Activated B cell treated with CpG ODN at 0.5 μM for 24 hours (primary cell): ENCODE measurements around the gene TRPM5. TPM values are rescaled to one million over a fixed set of nuclear protein-coding genes. Genes with fewer than 3 reads are reported as not detected.

ENCODE experiments used
- ATAC-seq: fragments of 200-7000 bp; cut with Tn5 transposase; one replicate; pipeline ENCODE4 v1.10.0; 2021; ENCODE audit warnings: low read depth, mild to moderate bottlenecking, moderate library complexity
- CTCF ChIA-PET: fragments of 350-600 bp; sonication (Branson Sonifier 250); formaldehyde crosslinking; loops from one replicate; lab custom pipeline; 2021; ENCODE audit warnings: antibody characterized with exemption; lab: Charles Lee
- POLR2A ChIA-PET: fragments of 350-600 bp; sonication (Branson Sonifier 250); formaldehyde crosslinking; loops from one replicate; lab custom pipeline; 2021; ENCODE audit warnings: antibody characterized with exemption; lab: Charles Lee
- DNase-seq: peaks from one replicate; pipeline ENCODE4 v3.0.0; 2022
- H3K27ac Mint-ChIP-seq: one replicate; pipeline ENCODE4 v1.8.0; 2020; ENCODE audit warnings: mixed read lengths
- H3K27me3 Mint-ChIP-seq: one replicate; pipeline ENCODE4 v1.8.0; 2021; ENCODE audit warnings: mixed read lengths
- H3K36me3 Mint-ChIP-seq: one replicate; pipeline ENCODE4 v1.8.0; 2021; ENCODE audit warnings: low read depth, mixed read lengths
- H3K4me1 Mint-ChIP-seq: one replicate; pipeline ENCODE4 v1.8.0; 2021; ENCODE audit warnings: mixed read lengths
- H3K4me3 Mint-ChIP-seq: one replicate; pipeline ENCODE4 v1.8.0; 2020; ENCODE audit warnings: mild to moderate bottlenecking, mixed read lengths
- H3K9me3 Mint-ChIP-seq: one replicate; pipeline ENCODE4 v1.8.0; 2020; ENCODE audit warnings: mixed read lengths
- intact Hi-C: fragments of 100-400 bp; cut with micrococcal nuclease; formaldehyde crosslinking; loops from one replicate; pipeline ENCODE4 v1.15.1; 2024
- total RNA-seq: library from RNA; stranded (reverse); gene quantifications from 2 replicates; pipeline ENCODE4 v1.2.3, GENCODE V29; 2022
- TF ChIP-seq, protein P1 (sequence below): fragments of 200-600 bp; IDR thresholded peaks from one replicate; pipeline ENCODE4 v1.8.0; 2022; ENCODE audit warnings: antibody characterized with exemption, mild to moderate bottlenecking

Gene TRPM5
- total RNA-seq, 1 donor from 2014 or later, result not detected

DNA sequence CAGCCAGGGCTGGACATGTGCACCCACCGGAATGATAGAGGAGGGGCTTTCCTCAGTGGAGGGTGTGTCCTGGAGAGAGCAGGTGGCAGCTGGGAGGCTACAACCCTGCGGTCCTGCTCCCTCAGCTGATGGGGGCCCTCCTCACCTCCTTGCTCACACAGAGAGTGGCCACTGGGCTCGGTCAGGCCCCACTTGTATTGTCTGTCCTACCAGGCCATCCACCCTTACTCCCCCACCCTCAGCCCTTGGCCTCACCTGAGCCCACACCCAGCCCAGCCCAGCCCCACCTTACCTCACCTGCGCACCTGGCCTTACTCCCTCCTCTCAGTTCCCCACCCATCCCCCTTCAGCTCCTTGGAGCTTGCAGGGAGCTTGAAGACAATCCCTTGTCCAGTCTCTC is 3.1 kb downstream of the TRPM5 start:
- H3K27ac Mint-ChIP-seq, result no peak overlapping the region
- H3K4me1 Mint-ChIP-seq, result peaks cover 13% of the 10 kb centered on the region
- no peak for ATAC-seq
- ChIA-PET CTCF (interaction anchor here (1.2 to 1.3 kb wide), 2 partner anchors 20 to 92 kb away, joined by 3 to 4 read pairs; no protein-coding TSS in a partner anchor), POLR2A (interaction anchor here (2.1 kb wide), 1 partner anchor 85 kb away, joined by 5 read pairs; no protein-coding TSS in a partner anchor)
- TF ChIP-seq, protein P1, sequence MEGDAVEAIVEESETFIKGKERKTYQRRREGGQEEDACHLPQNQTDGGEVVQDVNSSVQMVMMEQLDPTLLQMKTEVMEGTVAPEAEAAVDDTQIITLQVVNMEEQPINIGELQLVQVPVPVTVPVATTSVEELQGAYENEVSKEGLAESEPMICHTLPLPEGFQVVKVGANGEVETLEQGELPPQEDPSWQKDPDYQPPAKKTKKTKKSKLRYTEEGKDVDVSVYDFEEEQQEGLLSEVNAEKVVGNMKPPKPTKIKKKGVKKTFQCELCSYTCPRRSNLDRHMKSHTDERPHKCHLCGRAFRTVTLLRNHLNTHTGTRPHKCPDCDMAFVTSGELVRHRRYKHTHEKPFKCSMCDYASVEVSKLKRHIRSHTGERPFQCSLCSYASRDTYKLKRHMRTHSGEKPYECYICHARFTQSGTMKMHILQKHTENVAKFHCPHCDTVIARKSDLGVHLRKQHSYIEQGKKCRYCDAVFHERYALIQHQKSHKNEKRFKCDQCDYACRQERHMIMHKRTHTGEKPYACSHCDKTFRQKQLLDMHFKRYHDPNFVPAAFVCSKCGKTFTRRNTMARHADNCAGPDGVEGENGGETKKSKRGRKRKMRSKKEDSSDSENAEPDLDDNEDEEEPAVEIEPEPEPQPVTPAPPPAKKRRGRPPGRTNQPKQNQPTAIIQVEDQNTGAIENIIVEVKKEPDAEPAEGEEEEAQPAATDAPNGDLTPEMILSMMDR, result no peak
- no peak overlapping the region for H3K4me3 Mint-ChIP-seq
- H3K27me3 Mint-ChIP-seq, result no peaks in the 10 kb centered on the region
- DNase-seq, result no peak
- no peaks in the 10 kb centered on the region for H3K36me3 Mint-ChIP-seq
- intact Hi-C loops, result loop anchor here (5.0 to 10.0 kb wide), 2 partner anchors 446 to 554 kb away; partner anchors contain the start of genes CDKN1C and NAP1L4
- H3K9me3 Mint-ChIP-seq, result peaks cover 3% of the 10 kb centered on the region

- H3K36me3 Mint-ChIP-seq, result no peaks in the 10 kb centered on the region
- DNase-seq, result peak; percentile 12
- ATAC-seq, result no peak
- CTCF ChIA-PET, result interaction anchor here (1.2 kb wide), 1 partner anchor 92 kb away, joined by 4 read pairs; no protein-coding TSS in a partner anchor
- no peak overlapping the region for H3K4me3 Mint-ChIP-seq
- intact Hi-C loops, result loop anchor here (5.0 to 10.0 kb wide), 2 partner anchors 447 to 554 kb away; partner anchors contain the start of genes CDKN1C and NAP1L4
- H3K27me3 Mint-ChIP-seq, result no peaks in the 10 kb centered on the region
- H3K4me1 Mint-ChIP-seq, result peaks cover 8% of the 10 kb centered on the region
- POLR2A ChIA-PET, result interaction anchor here (2.1 kb wide), 1 partner anchor 86 kb away, joined by 5 read pairs; no protein-coding TSS in a partner anchor
- no peak overlapping the region for H3K27ac Mint-ChIP-seq
- peaks cover 3% of the 10 kb centered on the region for H3K9me3 Mint-ChIP-seq
- TF ChIP-seq, protein P1, result no peak
These were observed 3.7 kb downstream of the TRPM5 start for GRCh38 chr11:2440646-2441045.

DNA sequence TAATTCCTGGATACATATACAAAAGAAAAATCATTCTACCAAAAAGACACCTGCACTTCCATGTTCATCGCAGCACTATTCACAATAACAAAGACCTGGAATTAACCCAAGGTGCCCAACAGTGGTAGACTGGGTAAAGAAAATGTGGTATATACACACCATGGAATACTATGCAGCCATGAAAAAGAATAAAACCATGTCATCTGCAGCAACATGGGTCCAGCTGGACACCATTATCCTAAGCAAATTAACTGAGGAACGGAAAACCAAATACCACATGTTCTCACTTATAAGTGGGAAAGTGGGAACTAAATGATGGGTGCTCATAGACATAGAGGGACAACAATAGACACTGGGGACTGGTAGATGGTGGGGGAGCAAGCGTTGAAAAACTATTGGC is 4.5 kb downstream of the TRPM5 start:
- CTCF ChIA-PET, result no interaction called here
- Mint-ChIP-seq H3K9me3 (peaks cover 3% of the 10 kb centered on the region), H3K27ac (no peak overlapping the region), H3K4me3 (no peak overlapping the region), H3K4me1 (peaks cover 3% of the 10 kb centered on the region), H3K36me3 (no peaks in the 10 kb centered on the region), H3K27me3 (no peaks in the 10 kb centered on the region)
- POLR2A ChIA-PET, result no interaction called here
- intact Hi-C loops, result loop anchor here (5.0 to 10.0 kb wide), 2 partner anchors 447 to 555 kb away; partner anchors contain the start of genes CDKN1C and NAP1L4
- ATAC-seq (no peak), DNase-seq (no peak)
- TF ChIP-seq, protein P1, result no peak

DNA sequence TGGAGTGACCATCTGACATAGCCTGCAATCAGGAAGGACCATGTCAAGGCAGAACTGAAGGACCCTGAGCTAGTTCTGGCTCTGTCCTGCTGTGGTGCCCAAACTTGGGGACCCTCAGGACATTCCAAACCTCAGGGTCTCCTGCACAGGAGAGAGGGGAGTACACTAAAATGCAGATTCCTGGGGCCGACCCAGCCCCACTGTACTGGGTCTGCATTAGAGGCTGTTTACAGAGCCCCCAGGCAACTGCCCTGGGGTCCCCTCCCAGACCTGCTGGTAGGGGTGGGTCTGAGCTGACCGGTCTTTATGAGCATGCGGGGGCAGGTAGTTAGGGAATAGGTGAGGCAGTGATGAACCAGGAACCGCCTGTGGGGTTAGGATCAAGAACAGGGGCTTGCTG is 6.8 kb downstream of the TRPM5 start:
- POLR2A ChIA-PET, result no interaction called here

GRCh38 chr11:2436521-2437031 is 7.7 kb downstream of the TRPM5 start:
- H3K27ac Mint-ChIP-seq, result no peak overlapping the region
- H3K4me3 Mint-ChIP-seq, result no peak overlapping the region
- no peaks in the 10 kb centered on the region for H3K4me1 Mint-ChIP-seq
- ChIA-PET CTCF (no interaction called here), POLR2A (no interaction called here)
- DNase-seq (no peak), ATAC-seq (no peak)
- no peaks in the 10 kb centered on the region for H3K36me3 Mint-ChIP-seq
- no peaks in the 10 kb centered on the region for H3K27me3 Mint-ChIP-seq
- intact Hi-C loops, result no loop called here
- peaks cover 3% of the 10 kb centered on the region for H3K9me3 Mint-ChIP-seq
- TF ChIP-seq, protein P1, result no peak

More for the DNA sequence above, 6.8 kb downstream of the TRPM5 start:
- CTCF ChIA-PET, result no interaction called here
- intact Hi-C loops, result no loop called here
- TF ChIP-seq, protein P1, result no peak
- H3K4me1 Mint-ChIP-seq, result no peaks in the 10 kb centered on the region
- H3K27me3 Mint-ChIP-seq, result no peaks in the 10 kb centered on the region
- no peak overlapping the region for H3K4me3 Mint-ChIP-seq
- ATAC-seq, result no peak
- H3K36me3 Mint-ChIP-seq, result no peaks in the 10 kb centered on the region
- no peak overlapping the region for H3K27ac Mint-ChIP-seq
- DNase-seq, result peak; percentile 9
- H3K9me3 Mint-ChIP-seq, result peaks cover 3% of the 10 kb centered on the region
